OCI-LY7 (cell line): ENCODE measurements around the gene DHRSX. TPM values are rescaled to one million over a fixed set of nuclear protein-coding genes. Genes with fewer than 3 reads are reported as not detected.
A peak's percentile ranks its signal among the peaks of the same experiment; 100 is the strongest.

Source experiments
- BruUV-seq: library from RNA; stranded (reverse); fragments of 400-500 nt; replicated peaks from 2 replicates; lab custom pipeline; 2021; lab: Mats Ljungman, UMichigan
- CTCF ChIA-PET: fragments of 300-600 bp; sonication (Branson Sonifier 250); formaldehyde crosslinking; loops from one replicate; lab custom pipeline; 2022; ENCODE audit warnings: antibody characterized with exemption; ENCODE audit not compliant: unreplicated experiment; lab: Charles Lee
- POLR2A ChIA-PET: fragments of 300-600 bp; sonication (Branson Sonifier 250); formaldehyde crosslinking; loops from one replicate; lab custom pipeline; 2022; ENCODE audit warnings: antibody characterized with exemption; lab: Charles Lee
- DNase-seq: peaks from one replicate; pipeline ENCODE4 v3.0.0-alpha.2; 2015; ENCODE audit warnings: low spot score
- H2AFZ ChIP-seq: fragments of 200-600 bp; sonication (generic), shearing (Covaris generic); 2 replicates; pipeline ENCODE4 v1.6.1; 2014; ENCODE audit warnings: mild to moderate bottlenecking, antibody characterized with exemption, low read length, moderate library complexity
- H3K27ac ChIP-seq: fragments of 200-600 bp; sonication (generic); 2 replicates; pipeline ENCODE4 v1.5.1; 2014; ENCODE audit warnings: mixed run types, low read depth, mild to moderate bottlenecking, moderate library complexity, low read length, inconsistent platforms; ENCODE audit not compliant: poor library complexity, severe bottlenecking
- H3K36me3 ChIP-seq: fragments of 200-600 bp; sonication (generic); 2 replicates; pipeline ENCODE4 v1.6.1; 2014; ENCODE audit warnings: mild to moderate bottlenecking, antibody characterized with exemption, low read length, moderate library complexity, mixed read lengths; ENCODE audit not compliant: insufficient read depth
- H3K4me1 ChIP-seq: fragments of 200-600 bp; sonication (generic); 2 replicates; pipeline ENCODE4 v1.5.1; 2014; ENCODE audit warnings: mild to moderate bottlenecking, low read length; ENCODE audit not compliant: insufficient read depth, poor library complexity, severe bottlenecking
- H3K4me2 ChIP-seq: fragments of 200-600 bp; sonication (generic); 2 replicates; pipeline ENCODE4 v1.6.1; 2014; ENCODE audit warnings: mild to moderate bottlenecking, low read length
- H3K4me3 ChIP-seq: fragments of 200-600 bp; sonication (generic); 2 replicates; pipeline ENCODE4 v1.5.1; 2014; ENCODE audit warnings: mild to moderate bottlenecking, low read depth, low read length; ENCODE audit not compliant: poor library complexity, severe bottlenecking
- H3K79me2 ChIP-seq: fragments of 200-600 bp; sonication (generic); 2 replicates; pipeline ENCODE4 v1.6.1; 2016; ENCODE audit warnings: low read depth, mild to moderate bottlenecking, low read length, moderate library complexity, mixed read lengths; ENCODE audit not compliant: insufficient read depth
- H3K9me2 ChIP-seq: fragments of 200-600 bp; sonication (generic); 2 replicates; pipeline ENCODE4 v1.6.1; 2016; ENCODE audit warnings: mild to moderate bottlenecking, low read length, mixed read lengths; ENCODE audit not compliant: insufficient read depth
- H3K9me3 ChIP-seq: fragments of 200-600 bp; sonication (generic); 2 replicates; pipeline ENCODE4 v1.6.1; 2014; ENCODE audit warnings: mild to moderate bottlenecking, mixed run types, low read length, mixed read lengths
- H4K20me1 ChIP-seq: fragments of 200-600 bp; sonication (generic); 2 replicates; pipeline ENCODE4 v1.6.1; 2014; ENCODE audit warnings: mild to moderate bottlenecking, antibody characterized with exemption, low read length, moderate library complexity, mixed read lengths; ENCODE audit not compliant: insufficient read depth
- CTCF ChIP-seq: fragments of 200-600 bp; sonication (generic); conservative IDR thresholded peaks from 2 replicates; pipeline ENCODE4 v1.5.1; 2014; ENCODE audit warnings: mild to moderate bottlenecking, antibody characterized with exemption, low read length, moderate library complexity, mixed read lengths
- EZH2phosphoT487 ChIP-seq: fragments of 200-600 bp; sonication (generic); IDR thresholded peaks from 2 replicates; pipeline ENCODE4 v1.6.1; 2018; ENCODE audit warnings: low read depth, borderline replicate concordance, mild to moderate bottlenecking, mixed run types, antibody characterized with exemption, low read length, moderate library complexity, mixed read lengths
- intact Hi-C: fragments of 100-400 bp; cut with micrococcal nuclease; formaldehyde crosslinking; loops from one replicate; pipeline ENCODE4 v1.10.0; 2022; ENCODE audit not compliant: unreplicated experiment
- total RNA-seq, 2 experiments: library from RNA; depleted of rRNA in 1 of 2; stranded (reverse); fragments of >200 nt in 1 of 2; shearing (Covaris generic) in 1 of 2; gene quantifications; 2 replicates each; pipeline ENCODE4 v1.2.3, GENCODE V29; 2014 to 2022

DHRSX gene
- total RNA-seq, 2 experiments from 2014 or later: 25.2 to 30.9 TPM

GRCh38 chrX:2264179-2265030 is 236.4 kb downstream of the DHRSX start:
- TF ChIP-seq CTCF (no peak), EZH2phosphoT487 (no peak)
- no peak overlapping the region for H3K4me3 ChIP-seq
- CTCF ChIA-PET: no interaction called here
- H2AFZ ChIP-seq: no peak overlapping the region
- intact Hi-C loops: no loop called here
- H3K4me1 ChIP-seq: no peaks in the 10 kb centered on the region
- no peak overlapping the region for H3K27ac ChIP-seq
- H3K9me3 ChIP-seq: no peaks in the 10 kb centered on the region
- H3K36me3 ChIP-seq: no peaks in the 10 kb centered on the region
- no peak overlapping the region for H3K4me2 ChIP-seq
- no peaks in the 10 kb centered on the region for H3K9me2 ChIP-seq
- POLR2A ChIA-PET: no interaction called here
- BruUV-seq: no TSS peak
- no peaks in the 10 kb centered on the region for H3K79me2 ChIP-seq
- H4K20me1 ChIP-seq: no peaks in the 10 kb centered on the region
- DNase-seq: peak; percentile 23

DNA sequence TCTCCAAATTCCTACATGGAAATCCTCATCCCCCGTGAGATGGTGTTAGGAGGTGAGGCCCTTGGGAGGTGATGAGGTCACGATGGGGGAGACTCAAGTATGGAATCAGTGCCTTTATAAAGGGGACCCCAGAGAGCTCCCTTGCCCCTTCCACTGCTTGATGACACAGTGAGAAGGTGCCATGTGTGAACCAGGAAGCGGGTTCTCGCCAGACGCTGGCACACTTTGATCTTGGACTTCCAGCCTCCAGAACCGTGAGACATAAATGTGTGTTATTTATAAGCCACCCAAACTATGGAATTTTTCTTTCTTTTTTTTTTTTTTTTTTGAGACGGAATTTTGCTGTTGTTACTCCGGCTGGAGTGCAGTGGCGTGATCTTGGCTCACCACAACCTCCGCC is 237.6 kb downstream of the DHRSX start:
- Histone ChIP-seq H4K20me1 (no peaks in the 10 kb centered on the region), H3K27ac (no peak overlapping the region), H3K9me2 (no peaks in the 10 kb centered on the region), H3K4me2 (no peak overlapping the region), H3K9me3 (no peaks in the 10 kb centered on the region), H3K4me3 (no peak overlapping the region), H2AFZ (no peak overlapping the region), H3K4me1 (no peaks in the 10 kb centered on the region), H3K36me3 (no peaks in the 10 kb centered on the region), H3K79me2 (no peaks in the 10 kb centered on the region)
- no peak for DNase-seq
- intact Hi-C loops: no loop called here
- ChIA-PET POLR2A (no interaction called here), CTCF (no interaction called here)
- BruUV-seq: no TSS peak
- TF ChIP-seq CTCF: no peak
- no peak for TF ChIP-seq EZH2phosphoT487

GRCh38 chrX:2262668-2263055 is 238.1 kb downstream of the DHRSX start:
- no peak for DNase-seq
- intact Hi-C loops: no loop called here
- no peaks in the 10 kb centered on the region for H3K79me2 ChIP-seq
- no peaks in the 10 kb centered on the region for H3K9me2 ChIP-seq
- no peak overlapping the region for H3K4me2 ChIP-seq
- no peaks in the 10 kb centered on the region for H4K20me1 ChIP-seq
- H3K9me3 ChIP-seq: no peaks in the 10 kb centered on the region
- ChIA-PET CTCF (no interaction called here), POLR2A (no interaction called here)
- no peak overlapping the region for H3K4me3 ChIP-seq
- H3K27ac ChIP-seq: no peak overlapping the region
- H3K4me1 ChIP-seq: no peaks in the 10 kb centered on the region
- BruUV-seq: no TSS peak
- H2AFZ ChIP-seq: no peak overlapping the region
- no peak for TF ChIP-seq CTCF
- no peak for TF ChIP-seq EZH2phosphoT487
- H3K36me3 ChIP-seq: no peaks in the 10 kb centered on the region
